Measurements from ENCODE around the gene ZNF576. TPM values are rescaled to one million over a fixed set of nuclear protein-coding genes. Genes with fewer than 3 reads are reported as not detected.
"Not testable (repeated sequence)": the region's sequence is repeated elsewhere in the genome, so short reads cannot be mapped to it uniquely, and the experiment has no call there.

The ZNF576 gene, protein sequence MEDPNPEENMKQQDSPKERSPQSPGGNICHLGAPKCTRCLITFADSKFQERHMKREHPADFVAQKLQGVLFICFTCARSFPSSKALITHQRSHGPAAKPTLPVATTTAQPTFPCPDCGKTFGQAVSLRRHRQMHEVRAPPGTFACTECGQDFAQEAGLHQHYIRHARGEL
- total RNA-seq (2014; rRNA removed; shearing (Covaris generic); ENCODE audit: low replicate concordance), result 15.9 and 26.1 TPM in 2 replicates

- peaks cover 52% of the 10 kb centered on the region for H3K36me3 ChIP-seq
- no peaks in the 10 kb centered on the region for H3K9me3 ChIP-seq
These were observed at the start of gene ZNF576, which contains the start of gene IRGQ for GRCh38 chr19:43595999-43596841. ZNF576 (plus strand) TSS chr19:43596595; CDS start chr19:43597109, 514 bp downstream. IRGQ (minus strand) TSS chr19:43596134; CDS start chr19:43595338, 796 bp downstream.

GRCh38 chr19:43547926-43548325 lies 48.5 kb upstream of the ZNF576 start:
- not testable (repeated sequence) for DNase-seq, H3K27me3 ChIP-seq, H3K4me3 ChIP-seq, H3K9me3 ChIP-seq
- H3K36me3 ChIP-seq, result peaks cover 47% of the 10 kb centered on the region

More at GRCh38 chr19:43595999-43596841, at the start of gene ZNF576, which contains the start of gene IRGQ:
- peak within 1 kb of the TSS; percentile 66 for H3K4me3 ChIP-seq
- no peaks in the 10 kb centered on the region for H3K27me3 ChIP-seq
- peak; percentile 98 for DNase-seq

- H3K4me3 ChIP-seq, result no peak overlapping the region
- H3K36me3 ChIP-seq, result peaks cover 47% of the 10 kb centered on the region
- DNase-seq, result no peak
- no peaks in the 10 kb centered on the region for H3K27me3 ChIP-seq
- H3K9me3 ChIP-seq, result no peaks in the 10 kb centered on the region
These were observed 47.7 kb upstream of the ZNF576 start for GRCh38 chr19:43548706-43549105.

DNA sequence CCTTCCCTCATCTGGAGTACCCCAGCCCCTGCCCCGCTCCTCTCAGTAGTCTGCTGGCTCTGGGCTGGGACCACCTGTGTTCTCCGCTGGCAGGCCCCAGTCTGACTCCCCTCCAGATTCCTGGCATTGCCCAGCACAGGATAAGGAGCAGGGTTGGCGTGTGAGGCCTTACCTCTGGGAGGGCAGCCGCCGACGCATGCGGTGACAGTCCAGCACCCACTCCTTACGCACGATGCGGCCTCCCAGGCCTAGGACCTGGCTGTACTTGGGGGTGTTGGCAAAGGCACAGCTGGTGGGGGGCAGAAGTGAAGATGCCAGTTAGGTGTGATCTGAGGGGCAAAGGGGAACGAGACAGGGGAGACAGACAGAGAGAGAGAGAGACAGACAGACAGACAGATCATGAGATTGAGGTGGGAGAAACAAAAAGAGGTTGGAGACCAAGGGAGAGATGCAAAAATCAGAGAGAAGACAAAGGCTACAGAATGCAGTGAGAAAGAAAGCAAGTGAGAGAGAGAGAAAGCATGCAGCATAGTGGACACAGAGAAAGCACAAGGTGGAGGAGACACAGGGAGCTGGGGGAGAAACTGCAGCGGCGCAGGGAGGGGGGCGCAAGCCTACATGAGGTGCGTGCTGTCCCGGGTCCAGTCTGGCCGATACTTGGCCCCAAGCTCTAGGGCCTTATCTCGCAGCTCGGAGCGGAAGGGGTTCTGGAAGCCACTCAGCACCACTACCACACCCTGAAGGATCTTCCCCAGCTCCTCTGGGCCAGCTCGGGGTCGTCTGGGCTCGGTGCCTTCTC lies 44.8 kb upstream of the ZNF576 start:
- Histone ChIP-seq H3K4me3 (no peak overlapping the region), H3K36me3 (peaks cover 58% of the 10 kb centered on the region), H3K27me3 (no peaks in the 10 kb centered on the region), H3K9me3 (no peaks in the 10 kb centered on the region)
- DNase-seq, result no peak

GRCh38 chr19:43552198-43552450 lies 44.3 kb upstream of the ZNF576 start:
- DNase-seq, result no peak
- H3K27me3 ChIP-seq, result no peaks in the 10 kb centered on the region
- peaks cover 62% of the 10 kb centered on the region for H3K36me3 ChIP-seq
- H3K4me3 ChIP-seq, result no peak overlapping the region
- H3K9me3 ChIP-seq, result no peaks in the 10 kb centered on the region

GRCh38 chr19:43552616-43553015 lies 43.8 kb upstream of the ZNF576 start:
- peaks cover 64% of the 10 kb centered on the region for H3K36me3 ChIP-seq
- no peaks in the 10 kb centered on the region for H3K9me3 ChIP-seq
- no peak for DNase-seq
- no peak overlapping the region for H3K4me3 ChIP-seq
- no peaks in the 10 kb centered on the region for H3K27me3 ChIP-seq

DNA sequence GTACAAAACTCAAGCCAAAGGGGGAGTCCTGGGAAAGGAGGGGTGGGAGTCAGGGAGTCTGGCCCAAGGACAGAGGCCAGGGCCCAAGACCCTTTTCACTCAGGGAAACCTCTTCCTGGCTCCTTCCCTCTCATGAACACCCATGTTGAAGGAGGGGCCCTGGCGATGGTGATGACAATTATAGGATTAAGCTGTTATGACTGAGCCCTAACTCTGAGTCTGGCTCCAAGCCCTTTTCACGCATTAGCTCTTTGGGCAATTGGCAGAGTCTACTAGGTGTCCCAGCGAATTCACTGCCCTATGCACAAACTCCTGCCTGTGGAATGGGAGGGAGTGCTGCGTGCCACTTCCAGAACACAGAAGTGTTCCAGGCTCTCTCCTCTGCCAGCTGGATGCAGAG lies 42.7 kb upstream of the ZNF576 start:
- no peaks in the 10 kb centered on the region for H3K27me3 ChIP-seq
- no peaks in the 10 kb centered on the region for H3K9me3 ChIP-seq
- no peak for DNase-seq
- H3K36me3 ChIP-seq, result peaks cover 71% of the 10 kb centered on the region
- no peak overlapping the region for H3K4me3 ChIP-seq

GRCh38 chr19:43554317-43554895 lies 42.0 kb upstream of the ZNF576 start:
- no peak for DNase-seq
- Histone ChIP-seq H3K27me3 (no peaks in the 10 kb centered on the region), H3K36me3 (peaks cover 66% of the 10 kb centered on the region), H3K9me3 (no peaks in the 10 kb centered on the region), H3K4me3 (no peak overlapping the region)

DNA sequence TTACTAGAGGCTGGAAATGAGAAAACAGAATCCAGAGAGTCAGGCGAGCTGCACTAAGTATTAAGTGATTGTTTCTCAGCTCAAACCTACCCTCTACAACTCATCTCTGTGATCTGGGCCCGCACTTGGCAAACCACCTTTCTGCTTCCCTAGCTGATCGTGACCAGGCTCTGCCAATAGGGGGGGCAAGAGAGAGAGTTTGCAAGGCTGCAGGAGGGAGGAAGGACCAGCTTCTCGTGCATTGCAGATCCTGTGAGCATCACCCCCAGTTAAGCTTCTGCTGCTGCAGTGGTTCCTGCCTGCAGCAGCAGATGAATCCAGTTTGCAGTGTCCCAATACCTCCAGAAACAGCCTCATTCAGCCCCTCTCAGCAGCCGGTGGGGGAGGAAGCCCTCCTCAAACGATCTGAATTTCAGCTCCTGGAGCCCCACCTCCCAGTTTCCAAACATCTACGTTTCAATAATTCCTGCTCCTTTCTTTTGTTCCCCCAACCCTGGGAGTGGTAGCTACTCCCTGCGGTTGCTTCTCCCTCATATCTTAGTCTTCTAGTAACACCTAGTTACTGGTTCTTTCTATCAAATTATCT lies 41.1 kb upstream of the ZNF576 start:
- H3K36me3 ChIP-seq, result peaks cover 61% of the 10 kb centered on the region
- no peaks in the 10 kb centered on the region for H3K9me3 ChIP-seq
- no peaks in the 10 kb centered on the region for H3K27me3 ChIP-seq
- DNase-seq, result peak; percentile 68
- H3K4me3 ChIP-seq, result no peak overlapping the region

DNA sequence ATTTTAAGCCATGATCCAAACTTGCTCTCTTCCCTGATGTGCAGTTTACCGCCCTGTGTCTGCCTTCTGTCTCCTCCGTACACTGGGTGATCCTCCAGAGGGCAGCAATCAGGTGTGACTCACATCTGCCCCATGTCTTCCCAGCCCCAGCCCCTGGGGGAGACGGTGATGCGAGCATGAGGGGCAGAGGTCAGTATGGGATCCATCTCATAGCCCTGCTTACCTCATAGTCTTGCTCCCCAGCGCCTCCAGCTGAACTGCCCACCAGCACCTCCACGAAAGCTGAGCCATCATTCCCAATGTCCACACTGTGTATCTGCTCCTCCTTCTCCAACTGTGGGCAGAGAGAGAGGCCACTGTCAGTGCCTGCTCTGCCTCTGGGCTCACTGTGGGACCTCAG lies 35.7 kb upstream of the ZNF576 start:
- Histone ChIP-seq H3K9me3 (no peaks in the 10 kb centered on the region), H3K27me3 (no peaks in the 10 kb centered on the region), H3K36me3 (peaks cover 55% of the 10 kb centered on the region), H3K4me3 (no peak overlapping the region)
- DNase-seq, result peak; percentile 45

DNA sequence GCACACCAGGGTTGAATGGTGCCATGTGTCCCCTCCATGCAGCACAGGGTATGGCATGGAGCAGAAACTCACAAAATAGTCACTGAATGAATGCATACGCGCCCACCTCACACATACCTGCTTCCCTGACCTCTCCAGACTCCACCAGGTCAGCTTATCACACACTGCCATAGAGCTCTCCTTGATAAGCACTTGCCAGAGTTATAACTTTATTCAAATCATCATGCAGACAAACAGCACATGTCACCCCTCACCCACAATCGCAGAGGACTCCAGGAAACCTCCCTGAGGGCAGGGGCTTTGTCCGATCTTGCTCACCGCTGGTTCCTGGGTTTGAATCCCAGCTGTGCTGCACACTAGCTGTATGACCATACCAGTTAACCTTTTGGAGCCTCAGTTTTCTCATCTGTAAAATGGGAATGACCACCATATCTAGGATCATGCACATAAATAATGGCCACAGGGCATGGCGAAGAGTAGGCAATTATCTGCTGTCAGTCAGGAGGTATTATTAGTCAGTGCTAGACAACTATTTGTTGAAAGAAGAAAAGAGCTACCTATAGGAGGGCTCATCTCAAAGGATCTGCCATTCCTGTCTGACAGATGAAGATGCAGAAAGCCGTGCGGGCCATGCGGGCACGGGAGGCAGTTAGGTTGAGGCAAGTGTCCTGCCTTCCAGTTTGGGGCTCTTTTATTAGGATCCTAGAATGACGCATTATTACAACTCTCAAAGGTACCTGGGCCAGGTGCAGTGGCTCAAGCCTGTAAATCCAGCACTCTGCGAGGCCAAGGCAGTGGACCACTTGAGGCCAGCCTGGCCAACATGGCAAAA lies 35.0 kb upstream of the ZNF576 start:
- Histone ChIP-seq H3K36me3 (peaks cover 51% of the 10 kb centered on the region), H3K27me3 (no peaks in the 10 kb centered on the region), H3K9me3 (no peaks in the 10 kb centered on the region), H3K4me3 (no peak overlapping the region)
- no peak for DNase-seq

GRCh38 chr19:43562226-43562697 lies 34.1 kb upstream of the ZNF576 start:
- H3K27me3 ChIP-seq, result no peaks in the 10 kb centered on the region
- peaks cover 46% of the 10 kb centered on the region for H3K36me3 ChIP-seq
- DNase-seq, result no peak
- H3K9me3 ChIP-seq, result no peaks in the 10 kb centered on the region
- H3K4me3 ChIP-seq, result no peak overlapping the region

DNA sequence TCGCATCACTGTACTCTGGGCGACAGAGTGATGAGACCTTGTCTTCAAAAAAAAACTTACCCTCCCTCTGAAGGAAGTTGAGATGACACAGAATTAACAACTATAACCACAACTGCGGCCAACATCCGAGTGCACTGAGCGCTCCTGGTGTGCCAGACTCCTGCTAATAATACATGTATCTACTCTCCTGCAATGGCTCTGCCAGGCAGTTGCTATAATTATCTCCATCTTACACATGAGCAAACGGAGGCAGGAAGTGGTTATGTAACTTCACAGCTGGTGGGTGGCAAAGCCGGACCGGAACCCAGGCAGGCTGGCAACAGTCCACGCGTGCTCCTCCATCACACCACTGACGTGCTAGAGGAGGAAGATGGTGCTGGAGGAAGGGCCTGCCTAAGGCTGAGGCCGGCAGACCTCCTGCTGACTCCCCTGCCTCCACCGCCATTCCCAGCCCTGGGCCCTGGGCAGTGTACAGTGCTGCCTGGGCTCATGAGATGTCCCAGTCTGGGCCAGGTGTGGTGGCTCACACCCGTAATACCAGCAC lies 33.6 kb upstream of the ZNF576 start:
- Histone ChIP-seq H3K27me3 (no peaks in the 10 kb centered on the region), H3K4me3 (no peak overlapping the region), H3K9me3 (no peaks in the 10 kb centered on the region), H3K36me3 (peaks cover 47% of the 10 kb centered on the region)
- DNase-seq, result peak; percentile 96

- no peak for DNase-seq
- Histone ChIP-seq H3K9me3 (no peaks in the 10 kb centered on the region), H3K4me3 (no peak overlapping the region), H3K27me3 (no peaks in the 10 kb centered on the region), H3K36me3 (peaks cover 41% of the 10 kb centered on the region)
These were observed 32.5 kb upstream of the ZNF576 start for GRCh38 chr19:43563816-43564457.

- Histone ChIP-seq H3K9me3 (no peaks in the 10 kb centered on the region), H3K4me3 (no peak overlapping the region), H3K27me3 (no peaks in the 10 kb centered on the region), H3K36me3 (peaks cover 38% of the 10 kb centered on the region)
- DNase-seq, result no peak
These were observed 31.6 kb upstream of the ZNF576 start for GRCh38 chr19:43564800-43565199.
